NCI-H82 treated with DMSO at 0.1 percent for 48 hours (cell line): ENCODE results near the gene KLF4.
A peak's percentile ranks its signal among the peaks of the same experiment; 100 is the strongest.

Source experiments
- DNase-seq: peaks from one replicate; lab custom pipeline; 2025; ENCODE audit not compliant: unreplicated experiment; lab: John Stamatoyannopoulos, UW

The KLF4 gene

DNA sequence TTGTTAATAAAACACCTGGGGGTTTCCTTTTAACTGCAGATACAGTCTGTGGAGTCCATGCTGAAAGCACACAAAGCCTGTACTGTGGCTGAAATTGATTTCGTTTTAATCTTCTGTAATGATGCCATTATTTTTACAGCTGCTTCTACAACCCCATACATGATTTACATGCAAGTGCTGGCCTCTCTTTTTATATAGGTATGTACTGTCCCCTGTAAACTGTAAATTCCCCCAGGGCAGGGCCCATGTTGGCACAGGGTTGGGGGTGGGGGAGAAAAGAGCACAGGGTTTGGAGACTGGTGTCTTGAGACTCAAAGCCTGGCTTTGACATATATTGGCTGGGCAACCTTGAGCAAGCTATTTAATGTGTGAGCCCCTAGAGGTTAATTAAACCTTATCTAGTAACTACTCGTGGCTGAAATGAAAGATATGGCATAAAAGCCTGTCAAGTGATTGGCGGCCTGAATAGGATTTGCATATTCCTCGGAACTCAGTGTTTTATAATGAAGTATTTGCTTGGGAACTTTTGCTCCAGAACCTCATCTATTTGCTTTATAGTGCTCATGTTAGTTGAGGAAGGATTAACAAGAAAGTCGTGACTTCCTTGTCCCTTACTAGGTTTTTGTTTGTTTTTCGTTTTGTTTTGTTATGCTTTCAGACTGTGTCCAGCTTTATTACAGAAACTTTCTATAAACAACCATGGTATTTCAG, 34.0 kb downstream of the KLF4 start:
- no peak for DNase-seq

DNA sequence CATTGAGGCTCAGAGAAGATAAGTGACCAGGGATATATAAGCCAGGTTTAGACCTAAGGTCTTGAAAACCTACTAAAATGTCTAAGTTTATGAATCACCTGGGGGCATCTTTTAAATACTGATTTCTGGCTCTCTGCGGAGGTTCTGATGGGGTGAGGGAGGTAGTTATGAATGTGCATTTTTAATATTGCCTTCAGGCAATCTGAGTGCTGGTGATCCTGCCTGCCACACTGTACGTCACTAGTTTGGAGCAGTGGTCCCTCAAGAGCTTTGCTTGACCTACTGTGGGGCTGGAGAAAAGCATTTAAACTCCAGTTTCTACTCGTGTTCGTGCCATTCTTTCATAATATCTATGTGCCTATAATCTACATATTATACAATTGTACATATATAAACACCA, 36.1 kb downstream of the KLF4 start:
- DNase-seq, result no peak

DNA sequence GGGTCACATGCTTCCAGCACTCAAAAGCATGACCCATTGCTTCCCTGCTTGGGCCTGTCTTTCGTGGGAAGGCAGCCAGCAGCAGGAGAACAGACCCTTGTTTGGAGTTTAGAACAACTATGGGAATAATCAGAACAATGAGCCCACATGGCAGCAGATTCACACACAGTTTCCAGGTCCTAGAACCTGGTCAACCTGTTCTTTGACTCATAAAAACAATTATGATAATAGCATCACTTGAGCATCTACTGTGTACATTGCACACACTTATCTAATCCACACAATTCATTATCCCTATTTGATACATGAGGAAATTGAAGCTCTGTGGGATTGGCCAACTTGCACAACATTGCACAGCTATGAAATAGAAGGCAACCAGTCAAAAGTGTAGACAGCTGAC, 41.7 kb downstream of the KLF4 start:
- DNase-seq, result no peak

DNA sequence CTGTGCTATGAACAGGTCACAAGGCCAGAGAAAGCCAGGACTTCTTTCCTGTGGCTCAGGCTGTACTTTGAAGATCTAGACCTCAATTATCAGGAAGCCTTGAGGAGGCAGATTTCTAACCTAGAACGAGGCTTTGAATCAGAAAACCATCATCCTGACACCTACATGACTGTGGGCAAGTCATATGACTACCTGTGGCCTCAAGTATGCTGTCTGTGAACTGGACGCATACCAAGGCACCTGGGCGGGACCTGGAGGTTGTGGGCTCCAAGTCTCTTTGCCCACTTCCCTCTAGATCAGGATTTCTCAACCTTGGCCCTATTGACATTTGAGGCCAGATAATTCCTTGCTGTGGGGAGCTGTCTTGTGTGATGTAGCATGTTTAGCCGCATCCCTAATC, 42.5 kb downstream of the KLF4 start:
- no peak for DNase-seq

DNA sequence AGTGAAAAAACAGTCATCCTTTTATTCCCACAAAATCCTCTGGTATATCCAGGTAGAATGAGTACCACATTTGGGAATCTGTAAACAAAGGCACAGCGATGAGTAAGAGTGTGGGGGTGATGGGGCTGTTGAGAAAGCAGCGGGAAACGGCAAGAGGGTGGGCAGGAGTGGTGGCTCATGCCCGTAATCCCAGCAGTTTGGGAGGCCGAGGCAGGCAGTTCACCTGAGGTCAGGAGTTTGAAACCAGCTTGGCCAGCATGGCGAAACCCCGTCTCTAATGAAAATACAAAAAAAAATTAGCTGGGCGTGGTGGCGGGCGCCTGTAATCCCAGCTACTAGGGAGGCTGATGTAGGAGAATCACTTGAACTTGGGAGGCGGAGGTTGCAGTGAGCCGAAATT, 43.1 kb downstream of the KLF4 start:
- no peak for DNase-seq

DNA sequence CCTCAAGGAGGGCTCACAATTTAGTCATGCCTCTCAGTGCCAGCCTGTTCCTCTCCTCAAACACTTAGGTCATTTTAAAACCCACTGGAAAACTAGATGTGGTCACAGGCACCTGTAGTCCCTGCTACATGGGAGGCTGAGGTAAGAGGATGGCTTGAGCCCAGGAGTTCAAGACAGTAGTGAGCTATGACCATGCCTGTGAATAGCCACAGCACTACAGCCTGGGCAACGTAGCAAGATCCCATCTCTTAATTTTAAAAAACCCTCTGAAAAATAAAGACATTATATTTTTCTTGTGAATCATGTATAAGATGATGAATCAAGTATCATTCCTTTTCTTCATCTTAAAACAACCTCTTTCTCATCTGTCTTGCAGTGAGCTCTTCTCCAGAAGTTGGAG, 45.8 kb downstream of the KLF4 start:
- no peak for DNase-seq

DNA sequence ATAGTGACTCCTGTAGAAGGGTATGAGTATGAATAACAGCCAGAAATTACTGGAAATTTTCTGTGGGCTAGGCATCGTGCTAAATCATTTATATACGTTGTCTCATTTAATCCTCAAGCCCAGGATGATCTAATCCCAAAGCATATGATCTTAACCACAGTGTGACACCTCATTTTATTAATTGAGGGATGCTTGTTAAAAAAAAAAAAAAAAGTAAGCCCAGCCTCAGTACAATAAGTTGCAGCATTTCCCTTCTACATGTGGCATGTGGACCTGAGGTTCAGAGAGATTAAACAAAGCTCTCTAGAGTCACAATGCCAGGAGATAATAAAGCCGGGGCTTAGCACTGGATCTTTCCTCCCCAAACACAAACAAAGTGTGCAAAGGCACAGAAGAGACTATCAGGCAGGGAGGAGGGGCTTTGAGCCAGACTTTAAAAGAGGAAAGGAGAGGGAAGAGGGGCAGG, 49.5 kb downstream of the KLF4 start:
- peak; percentile 72 for DNase-seq

DNA sequence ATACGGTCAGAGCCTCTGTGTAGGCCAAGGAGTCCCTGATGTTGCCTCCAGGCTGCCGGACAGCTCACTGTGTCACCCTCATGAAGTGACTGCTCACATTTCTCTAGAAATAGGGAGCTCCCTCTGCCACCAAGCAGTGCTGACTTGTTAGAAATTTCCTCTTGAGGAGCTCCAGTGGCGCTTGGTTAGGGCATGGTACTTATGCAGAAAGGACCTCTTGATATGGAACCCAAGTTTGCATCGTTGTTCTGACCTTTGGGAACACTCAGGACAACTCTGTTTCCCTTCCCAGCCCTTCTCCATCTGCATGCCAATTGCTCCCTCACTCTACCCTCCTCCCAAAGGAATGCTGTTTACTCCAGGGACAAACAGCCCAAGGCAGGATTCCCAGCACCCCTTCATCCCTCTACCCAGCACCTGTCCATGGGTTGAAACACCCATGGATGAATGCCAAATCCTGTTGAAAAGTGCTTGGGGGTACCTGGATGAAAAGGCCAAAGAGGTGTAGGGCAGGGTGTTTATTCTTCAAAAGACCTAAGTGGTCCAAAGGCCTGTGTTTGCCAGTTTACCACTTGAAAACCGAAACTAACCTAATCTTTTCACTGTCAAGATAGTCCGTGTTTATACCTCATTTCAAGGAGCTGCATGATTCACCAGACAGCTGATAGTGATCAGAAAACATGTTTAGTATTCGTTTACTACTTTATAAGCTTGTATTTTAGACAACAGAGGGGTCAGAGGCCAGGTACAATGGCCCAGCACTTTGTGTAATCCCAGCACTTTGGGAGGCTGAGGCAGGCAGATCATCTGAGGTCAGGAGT, 51.1 kb downstream of the KLF4 start:
- no peak for DNase-seq

DNA sequence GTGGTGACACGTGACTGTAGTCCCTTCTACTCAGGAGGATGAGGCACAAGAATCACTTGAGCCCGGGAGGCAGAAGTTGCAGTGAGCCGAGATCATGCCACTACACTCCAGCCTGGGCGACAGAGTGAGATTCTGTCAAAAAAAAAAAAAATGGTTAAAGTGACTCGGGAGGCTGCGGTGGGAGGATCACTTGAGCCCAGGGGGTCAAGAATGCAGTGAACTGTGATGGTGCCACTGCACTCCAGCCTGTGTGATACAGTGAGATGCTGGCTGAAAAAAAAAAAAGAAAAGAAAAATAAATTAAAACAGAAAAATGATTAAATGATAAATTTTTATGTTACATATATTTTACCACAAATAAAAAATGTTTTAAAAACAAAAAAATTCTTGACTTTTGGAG, 51.9 kb downstream of the KLF4 start:
- DNase-seq, result no peak

DNA sequence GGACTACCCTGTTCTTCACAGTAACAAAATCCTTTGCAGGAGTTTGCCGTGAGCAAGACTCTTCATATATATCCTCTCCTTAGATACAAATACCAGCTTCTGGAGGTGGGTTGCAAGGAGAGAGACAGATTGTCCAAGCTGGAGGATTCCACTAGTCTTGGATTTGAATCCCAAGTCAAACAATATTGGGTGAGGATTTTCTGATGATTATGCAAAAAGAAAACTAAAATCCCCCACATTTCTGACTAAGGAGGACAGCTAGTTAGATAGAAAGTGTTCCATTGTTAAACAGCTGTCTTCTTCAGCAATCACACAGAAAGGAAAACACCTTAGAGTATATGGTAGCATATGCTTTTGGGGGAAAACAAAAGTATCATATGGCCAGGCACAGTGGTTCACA, 54.2 kb downstream of the KLF4 start:
- no peak for DNase-seq
